Ramos (cell line): Measurements from ENCODE around the gene SLC38A4.
"Not testable (repeated sequence)": the region's sequence is repeated elsewhere in the genome, so short reads cannot be mapped to it uniquely, and the experiment has no call there.

Experiments
- in situ Hi-C: fragments of 300-500 bp; cut with MboI; formaldehyde crosslinking; loops from one replicate; pipeline ENCODE4 v1.14.3; 2022; ENCODE audit warnings: low sequenced_read_pairs; ENCODE audit not compliant: unreplicated experiment

SLC38A4 gene, protein sequence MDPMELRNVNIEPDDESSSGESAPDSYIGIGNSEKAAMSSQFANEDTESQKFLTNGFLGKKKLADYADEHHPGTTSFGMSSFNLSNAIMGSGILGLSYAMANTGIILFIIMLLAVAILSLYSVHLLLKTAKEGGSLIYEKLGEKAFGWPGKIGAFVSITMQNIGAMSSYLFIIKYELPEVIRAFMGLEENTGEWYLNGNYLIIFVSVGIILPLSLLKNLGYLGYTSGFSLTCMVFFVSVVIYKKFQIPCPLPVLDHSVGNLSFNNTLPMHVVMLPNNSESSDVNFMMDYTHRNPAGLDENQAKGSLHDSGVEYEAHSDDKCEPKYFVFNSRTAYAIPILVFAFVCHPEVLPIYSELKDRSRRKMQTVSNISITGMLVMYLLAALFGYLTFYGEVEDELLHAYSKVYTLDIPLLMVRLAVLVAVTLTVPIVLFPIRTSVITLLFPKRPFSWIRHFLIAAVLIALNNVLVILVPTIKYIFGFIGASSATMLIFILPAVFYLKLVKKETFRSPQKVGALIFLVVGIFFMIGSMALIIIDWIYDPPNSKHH

DNA sequence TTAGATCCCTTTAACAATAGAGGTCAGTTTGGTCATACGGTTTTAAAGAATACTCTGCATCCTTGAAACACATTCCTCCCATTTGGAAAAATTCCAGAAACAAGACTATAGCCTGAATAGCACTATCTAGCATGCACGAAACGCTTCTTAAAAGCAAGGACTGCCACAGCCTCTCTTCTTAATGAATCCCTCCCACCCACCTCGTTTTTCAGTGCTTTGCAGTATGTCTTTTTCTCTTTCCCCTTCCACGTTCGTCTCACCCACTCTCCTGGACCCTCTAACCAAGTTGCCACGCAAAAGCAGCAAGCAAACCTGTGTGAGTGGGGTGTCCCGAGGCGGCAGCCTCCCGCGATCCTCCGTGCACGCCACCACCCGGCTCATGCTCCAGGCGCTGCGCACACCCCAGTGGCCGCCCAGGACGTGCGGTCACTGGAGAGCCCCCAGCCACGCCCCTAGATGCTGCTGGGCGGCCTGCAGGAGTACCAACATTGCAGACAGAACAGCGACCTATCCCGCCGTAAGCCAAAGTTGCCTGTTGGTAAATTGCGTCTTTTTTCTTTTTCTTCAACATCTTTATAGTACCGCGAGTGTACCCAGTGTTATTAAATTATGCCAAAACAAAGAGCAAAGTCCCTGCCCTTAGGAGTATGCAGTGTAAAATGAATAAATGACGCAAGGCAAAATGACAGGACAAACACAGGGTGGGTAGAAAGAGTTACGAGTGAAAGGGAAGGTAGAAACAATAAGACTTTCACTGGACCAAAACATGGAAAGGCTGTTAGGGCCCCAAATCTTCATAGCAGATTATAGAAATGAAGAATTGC, at the start of gene SLC38A4:
Gene SLC38A4 (minus strand): TSS at position 407 of the 824 bp plus-strand sequence. CDS start 32,926 bp downstream, outside the sequence.
- in situ Hi-C loops = no loop called here

DNA sequence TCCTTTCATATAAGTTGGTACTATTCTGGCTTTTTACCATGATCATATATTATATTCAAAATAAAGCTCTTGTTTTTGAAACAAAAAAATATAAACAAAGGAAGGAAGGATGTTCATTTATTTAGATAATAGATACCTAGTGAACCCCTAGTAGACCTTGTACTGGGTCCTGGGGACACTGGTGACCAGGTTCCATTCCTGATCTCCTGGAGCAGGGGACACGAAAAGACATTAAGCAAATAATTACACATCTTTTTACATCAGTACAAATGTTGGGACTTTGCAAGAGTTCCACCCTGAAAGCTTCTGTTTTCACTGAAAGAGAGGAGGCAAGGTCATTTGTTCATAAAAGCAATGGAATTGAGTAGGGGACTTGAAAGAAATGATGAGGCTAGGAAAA, 49.3 kb upstream of the SLC38A4 start:
- in situ Hi-C loops = no loop called here

DNA sequence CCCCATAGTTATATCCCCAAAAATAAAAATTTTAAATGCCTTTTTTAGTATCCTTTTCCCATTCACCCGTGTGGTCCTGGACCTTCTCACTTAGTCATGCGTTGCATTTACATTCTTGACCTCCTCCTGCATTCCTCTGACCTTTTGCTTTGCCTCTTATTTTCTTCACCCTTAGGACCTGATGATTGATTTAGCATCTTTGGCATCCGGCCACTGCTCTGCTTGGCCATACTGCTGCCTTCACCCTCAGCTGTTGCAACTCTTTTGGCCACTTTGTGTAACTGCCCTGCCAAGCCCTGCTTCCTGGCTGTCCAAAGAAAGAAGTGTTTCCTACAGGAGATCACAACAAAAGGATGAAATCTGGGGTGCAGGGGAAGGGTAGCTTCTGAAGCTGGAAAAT, 48.8 kb upstream of the SLC38A4 start:
- in situ Hi-C loops = no loop called here

- in situ Hi-C loops = no loop called here
Observed at GRCh38 chr12:46872135-46872534, 46.3 kb upstream of the SLC38A4 start.

DNA sequence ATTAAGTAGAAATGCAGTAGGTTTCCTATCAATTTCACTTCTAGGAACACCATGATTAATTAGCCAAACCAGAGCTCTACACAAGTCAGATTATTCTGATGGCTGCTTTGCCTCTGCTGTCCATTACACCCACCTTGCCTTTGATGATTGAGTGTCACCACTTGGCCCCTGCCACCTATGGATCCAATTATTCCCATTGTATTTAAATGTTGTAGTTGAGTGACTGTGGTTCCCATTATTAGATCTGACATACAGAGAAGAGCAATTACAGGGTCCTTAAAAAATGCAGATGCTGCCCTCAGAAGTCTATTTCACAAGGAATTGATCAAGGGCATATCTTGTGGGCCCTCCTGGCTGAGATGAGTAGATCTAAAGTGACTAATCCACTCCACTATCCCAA, 39.5 kb upstream of the SLC38A4 start:
- in situ Hi-C loops = no loop called here

DNA sequence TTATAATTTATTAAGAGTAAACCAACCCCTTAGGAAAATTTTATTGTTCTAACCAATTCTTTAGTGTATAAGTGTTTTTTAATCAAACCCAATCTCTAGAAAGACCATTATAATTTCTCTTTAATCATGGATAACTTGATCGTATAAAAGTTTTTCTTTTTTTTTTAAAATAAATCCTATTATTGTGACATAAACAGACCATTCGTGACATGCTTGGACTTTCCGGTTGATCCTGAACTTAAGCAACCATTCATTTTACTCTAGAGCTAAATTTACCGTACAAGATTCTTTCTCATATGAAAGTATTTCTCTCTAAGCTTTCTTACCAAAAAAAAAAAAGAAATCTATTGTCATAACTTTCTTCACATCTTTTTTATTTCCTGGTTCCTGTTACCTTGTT, 32.6 kb upstream of the SLC38A4 start:
- in situ Hi-C loops = no loop called here

- in situ Hi-C loops = no loop called here
Observed at GRCh38 chr12:46857486-46857885, 31.7 kb upstream of the SLC38A4 start.

- in situ Hi-C loops = no loop called here
Observed at GRCh38 chr12:46855760-46856159, 30.0 kb upstream of the SLC38A4 start.

- in situ Hi-C loops = not testable (repeated sequence)
Observed at GRCh38 chr12:46854188-46854587, 28.4 kb upstream of the SLC38A4 start.

DNA sequence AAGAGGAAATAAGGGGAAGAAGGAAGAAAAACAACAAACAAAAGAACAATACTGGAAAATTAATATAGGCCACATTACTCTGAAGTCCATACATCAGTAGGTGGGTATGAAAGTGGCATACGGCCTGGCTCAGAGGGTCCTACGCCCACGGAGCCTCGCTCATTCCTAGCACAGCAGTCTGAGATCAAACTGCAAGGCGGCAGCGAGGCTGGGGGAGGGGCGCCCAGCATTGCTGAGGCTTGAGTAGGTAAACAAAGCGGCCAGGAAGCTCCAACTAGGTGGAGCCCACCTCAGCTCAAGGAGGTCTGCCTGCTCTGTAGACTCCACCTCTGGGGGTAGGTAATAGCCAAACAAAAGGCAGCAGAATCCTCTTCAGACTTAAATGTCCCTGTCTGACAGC, 23.0 kb upstream of the SLC38A4 start:
- in situ Hi-C loops = not testable (repeated sequence)

DNA sequence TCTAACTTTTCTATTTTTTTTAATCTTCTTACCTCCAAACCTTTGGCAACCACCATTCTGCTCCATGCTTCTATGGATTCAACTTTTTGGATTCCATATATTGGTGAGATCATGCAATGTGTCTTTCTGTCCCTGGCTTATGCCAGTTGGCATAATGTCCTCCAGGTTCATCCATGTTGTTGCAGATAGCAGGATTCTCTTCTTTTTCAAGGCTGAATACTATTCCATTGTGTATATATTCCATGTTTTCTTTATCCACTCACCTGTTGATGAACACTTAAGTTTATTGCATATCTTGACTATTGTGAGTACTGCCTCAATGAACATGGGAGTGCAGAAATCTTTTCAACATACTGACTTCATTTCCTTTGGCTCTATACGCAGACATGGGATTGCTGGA, 21.2 kb upstream of the SLC38A4 start:
- in situ Hi-C loops = no loop called here

DNA sequence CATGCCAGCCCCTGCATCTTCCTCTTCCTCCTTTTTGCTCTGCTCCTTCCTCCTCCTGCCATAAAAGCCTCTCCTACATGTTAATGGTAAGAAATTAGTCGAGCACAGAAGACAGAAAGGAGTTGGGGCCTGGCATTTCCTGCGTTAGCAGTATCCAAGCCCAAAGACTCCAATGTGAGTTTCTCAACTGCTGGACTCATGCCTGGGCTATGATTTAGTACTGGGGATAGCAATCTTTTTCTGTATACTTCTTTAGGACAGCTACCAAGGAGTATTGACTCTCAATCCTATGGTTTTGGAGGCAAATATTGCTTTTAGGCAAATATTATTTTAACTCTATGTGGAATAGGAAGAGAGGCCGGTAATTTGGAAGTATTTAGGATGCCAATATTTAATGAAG, 18.0 kb upstream of the SLC38A4 start:
- in situ Hi-C loops = no loop called here

- in situ Hi-C loops = no loop called here
Observed at GRCh38 chr12:46841891-46842290, 16.1 kb upstream of the SLC38A4 start.

- in situ Hi-C loops = no loop called here
Observed at GRCh38 chr12:46839964-46840363, 14.2 kb upstream of the SLC38A4 start.

DNA sequence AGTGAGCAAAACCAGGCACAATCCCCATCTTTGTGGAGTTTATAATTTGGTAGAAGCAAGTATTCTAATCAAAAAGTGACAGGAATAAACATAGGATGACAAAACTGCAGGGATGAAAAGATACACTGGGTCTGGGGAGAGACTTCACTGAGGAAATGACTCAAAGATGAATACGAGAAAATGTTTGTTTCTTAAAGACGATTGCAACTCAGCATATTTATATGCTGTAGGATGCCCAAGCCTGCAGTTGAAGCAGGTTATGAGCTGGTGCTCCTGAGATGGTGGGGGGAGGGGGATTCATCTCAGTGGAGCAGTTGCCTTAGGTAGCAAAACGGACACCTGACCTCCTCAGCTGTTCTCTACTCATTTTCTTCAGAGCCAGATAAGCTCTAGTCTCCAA, 13.4 kb upstream of the SLC38A4 start:
- in situ Hi-C loops = no loop called here

GRCh38 chr12:46835785-46836184, 10.0 kb upstream of the SLC38A4 start:
- in situ Hi-C loops = no loop called here

- in situ Hi-C loops = no loop called here
Observed at GRCh38 chr12:46832130-46832704, 6.4 kb upstream of the SLC38A4 start.

GRCh38 chr12:46831335-46832129, 5.7 kb upstream of the SLC38A4 start:
- in situ Hi-C loops = no loop called here

DNA sequence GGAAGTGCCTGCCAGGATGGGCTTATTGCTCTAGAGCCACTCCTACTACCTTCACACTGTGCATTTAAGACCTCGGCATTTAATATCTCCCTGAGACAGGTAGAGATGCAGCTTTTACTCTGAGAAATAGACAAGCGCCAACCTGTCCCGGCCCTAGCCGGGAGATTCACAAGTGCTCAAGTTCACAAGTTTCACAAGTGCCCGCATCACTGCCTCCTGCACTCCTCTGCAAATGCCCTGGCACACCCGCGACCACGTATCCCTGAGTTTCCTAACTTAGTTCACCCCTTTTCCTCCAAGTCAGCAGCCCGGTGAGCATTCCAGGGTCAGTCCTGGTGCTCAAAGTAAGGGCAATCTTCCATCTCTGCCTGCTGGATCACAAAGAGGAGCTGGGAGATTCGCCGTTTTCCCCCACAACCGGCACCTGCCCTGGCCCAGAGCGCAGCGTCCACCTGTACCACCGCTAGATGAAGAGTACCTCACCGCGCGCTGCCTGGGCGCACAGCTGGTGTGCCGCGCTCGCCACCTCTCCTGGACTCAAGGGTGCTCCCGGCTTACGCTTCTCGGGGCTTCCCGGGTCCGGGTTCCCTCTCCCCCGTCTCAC, 5.0 kb upstream of the SLC38A4 start:
- in situ Hi-C loops = no loop called here

DNA sequence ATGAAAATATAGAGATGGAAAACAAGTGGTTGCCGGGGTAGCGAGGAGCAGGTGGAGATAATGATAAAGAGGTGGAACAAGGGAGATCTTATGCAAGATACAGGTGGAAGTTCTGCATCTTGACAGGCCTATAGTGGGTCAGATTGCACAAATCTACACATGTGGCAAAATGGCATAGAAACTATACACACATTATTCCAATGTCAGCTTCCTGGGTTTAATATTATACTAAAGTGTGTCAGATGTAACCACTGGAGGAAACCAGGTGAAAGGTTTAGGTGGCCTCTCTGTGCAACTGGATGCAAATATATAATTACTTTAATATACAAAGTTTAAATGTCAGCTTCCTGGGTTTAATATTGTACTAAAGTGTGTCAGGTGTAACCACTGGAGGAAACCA, 1.1 kb downstream of the SLC38A4 start:
- in situ Hi-C loops = no loop called here
